Kidney epithelial cell (primary cell): ENCODE data around the gene NBEAL1. TPM values are rescaled to one million over a fixed set of nuclear protein-coding genes. Genes with fewer than 3 reads are reported as not detected.
"Not testable (repeated sequence)": the region's sequence is repeated elsewhere in the genome, so short reads cannot be mapped to it uniquely, and the experiment has no call there.

Experiments
- DNase-seq: peaks from one replicate; pipeline ENCODE4 v3.0.0-alpha.2; 2010; ENCODE audit warnings: low read depth
- H3K27me3 ChIP-seq: 2 replicates; pipeline ENCODE4 v1.6.0; 2011; ENCODE audit warnings: low read length; ENCODE audit not compliant: control insufficient read depth, insufficient read depth
- H3K36me3 ChIP-seq: 2 replicates; pipeline ENCODE4 v1.5.1; 2011; ENCODE audit warnings: low read length; ENCODE audit not compliant: control insufficient read depth, insufficient read depth
- H3K4me3 ChIP-seq: 2 replicates; pipeline ENCODE4 v1.5.1; 2011; ENCODE audit warnings: low read depth, mild to moderate bottlenecking, control low read depth, low read length
- total RNA-seq: library from RNA; depleted of rRNA; stranded (reverse); fragments of >200 nt; gene quantifications from 2 replicates; pipeline ENCODE4 v1.2.3, GENCODE V29; 2015
- TF ChIP-seq, protein P1 (sequence below): IDR thresholded peaks from 2 replicates; pipeline ENCODE4 v1.5.1; 2011; ENCODE audit warnings: mild to moderate bottlenecking, moderate library complexity, low read length, control low read depth, inconsistent platforms; ENCODE audit not compliant: insufficient read depth, poor library complexity, severe bottlenecking

The NBEAL1 gene
- total RNA-seq, 1 donor from 2014 or later = 16.0 TPM

DNA sequence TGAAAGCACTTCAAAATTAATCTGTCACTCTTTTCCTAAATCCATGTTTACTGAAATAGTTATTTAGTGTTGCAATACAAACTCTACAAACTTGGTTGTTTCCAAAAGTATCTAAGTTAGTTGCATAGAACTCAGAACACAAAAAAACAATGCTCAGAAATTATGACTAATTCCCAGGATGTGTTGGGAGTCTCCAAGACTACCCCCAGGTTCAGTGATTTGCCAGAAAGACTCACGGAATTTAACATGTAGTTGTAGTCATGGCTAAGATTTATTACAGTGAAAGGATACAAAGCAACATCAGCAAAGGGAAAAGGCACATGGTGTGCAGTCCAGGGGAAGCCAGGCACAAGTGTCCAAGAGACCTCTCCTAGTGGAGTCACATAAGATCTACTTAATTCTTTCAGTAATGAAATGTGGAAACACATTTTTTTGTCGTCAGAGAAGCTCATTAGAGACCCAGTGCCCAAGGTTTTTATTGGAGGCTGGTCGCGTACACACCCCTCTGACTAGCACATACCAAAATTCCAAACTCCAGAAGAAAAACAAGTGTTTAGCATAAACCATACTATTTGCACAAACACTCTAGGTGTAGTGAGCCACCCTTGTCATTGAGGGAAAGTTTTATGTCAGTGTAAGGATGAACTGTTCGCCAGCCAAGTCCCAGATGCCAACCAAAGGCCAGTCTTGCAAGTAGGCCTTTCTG lies 180.8 kb downstream of the NBEAL1 start:
- TF ChIP-seq, protein P1, sequence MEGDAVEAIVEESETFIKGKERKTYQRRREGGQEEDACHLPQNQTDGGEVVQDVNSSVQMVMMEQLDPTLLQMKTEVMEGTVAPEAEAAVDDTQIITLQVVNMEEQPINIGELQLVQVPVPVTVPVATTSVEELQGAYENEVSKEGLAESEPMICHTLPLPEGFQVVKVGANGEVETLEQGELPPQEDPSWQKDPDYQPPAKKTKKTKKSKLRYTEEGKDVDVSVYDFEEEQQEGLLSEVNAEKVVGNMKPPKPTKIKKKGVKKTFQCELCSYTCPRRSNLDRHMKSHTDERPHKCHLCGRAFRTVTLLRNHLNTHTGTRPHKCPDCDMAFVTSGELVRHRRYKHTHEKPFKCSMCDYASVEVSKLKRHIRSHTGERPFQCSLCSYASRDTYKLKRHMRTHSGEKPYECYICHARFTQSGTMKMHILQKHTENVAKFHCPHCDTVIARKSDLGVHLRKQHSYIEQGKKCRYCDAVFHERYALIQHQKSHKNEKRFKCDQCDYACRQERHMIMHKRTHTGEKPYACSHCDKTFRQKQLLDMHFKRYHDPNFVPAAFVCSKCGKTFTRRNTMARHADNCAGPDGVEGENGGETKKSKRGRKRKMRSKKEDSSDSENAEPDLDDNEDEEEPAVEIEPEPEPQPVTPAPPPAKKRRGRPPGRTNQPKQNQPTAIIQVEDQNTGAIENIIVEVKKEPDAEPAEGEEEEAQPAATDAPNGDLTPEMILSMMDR = no peak
- DNase-seq = no peak
- Histone ChIP-seq H3K27me3 (no peaks in the 10 kb centered on the region), H3K36me3 (peaks cover 1% of the 10 kb centered on the region), H3K4me3 (no peak overlapping the region)

DNA sequence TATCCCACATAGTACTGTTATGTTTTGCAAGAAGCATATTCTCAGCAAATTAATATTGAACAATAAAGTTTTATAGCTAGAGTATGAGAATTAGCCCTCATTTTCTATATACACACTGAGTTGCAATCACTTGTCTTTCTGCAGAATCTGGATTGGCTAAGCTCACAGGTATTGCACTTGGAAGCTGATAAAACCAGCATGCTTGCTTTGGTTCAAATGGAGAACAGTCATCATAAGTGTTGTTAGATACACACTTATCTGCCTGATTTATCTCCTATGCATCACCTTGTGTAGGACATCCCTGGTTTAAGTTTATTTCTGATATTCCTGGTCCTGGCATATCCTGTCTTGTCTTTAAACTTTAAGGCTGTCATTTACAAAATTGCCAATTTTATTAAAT lies 186.2 kb downstream of the NBEAL1 start:
- no peak for DNase-seq
- TF ChIP-seq, protein P1 = no peak
- Histone ChIP-seq H3K36me3 (no peaks in the 10 kb centered on the region), H3K27me3 (no peaks in the 10 kb centered on the region), H3K4me3 (no peak overlapping the region)

DNA sequence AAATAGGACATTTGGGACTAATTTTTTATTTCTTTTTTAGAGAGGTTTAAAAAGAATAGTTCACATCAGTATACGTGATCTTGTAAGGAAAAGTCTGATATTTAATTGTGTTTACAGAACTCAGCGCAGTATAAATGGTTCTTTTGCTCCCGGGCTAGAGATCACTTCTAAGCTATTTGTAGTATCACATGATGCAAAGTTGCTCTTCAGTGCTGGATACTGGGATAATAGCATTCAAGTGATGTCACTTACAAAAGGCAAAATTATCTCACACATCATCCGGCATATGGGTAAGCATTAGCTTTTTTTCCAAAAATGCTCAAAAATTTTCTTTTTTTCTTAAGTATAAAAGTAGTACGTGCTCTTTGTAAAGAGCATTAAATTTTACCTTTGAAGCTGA lies 186.8 kb downstream of the NBEAL1 start:
- no peaks in the 10 kb centered on the region for H3K36me3 ChIP-seq
- no peak for DNase-seq
- no peaks in the 10 kb centered on the region for H3K27me3 ChIP-seq
- no peak overlapping the region for H3K4me3 ChIP-seq
- TF ChIP-seq, protein P1 = no peak

DNA sequence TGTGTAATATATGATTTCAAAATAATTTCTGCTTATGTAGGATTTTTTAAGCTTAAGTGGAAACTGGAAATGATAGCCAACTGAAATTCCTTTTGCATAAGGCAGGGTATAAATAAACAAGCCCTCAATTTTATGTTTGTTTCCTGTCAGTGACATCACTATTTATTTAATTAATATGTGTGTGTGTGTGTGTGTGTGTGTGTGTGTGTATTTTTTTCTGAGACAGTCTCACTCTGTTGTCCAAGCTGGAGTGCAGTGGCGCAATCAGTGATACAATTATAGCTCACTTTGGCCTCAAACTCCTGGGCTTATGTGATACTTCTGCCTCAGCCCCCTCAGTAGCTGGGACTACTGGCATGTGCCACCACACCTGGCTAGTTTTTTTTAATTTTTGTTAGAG lies 194.9 kb downstream of the NBEAL1 start:
- H3K36me3 ChIP-seq = no peaks in the 10 kb centered on the region
- TF ChIP-seq, protein P1 = no peak
- H3K27me3 ChIP-seq = no peaks in the 10 kb centered on the region
- DNase-seq = no peak
- H3K4me3 ChIP-seq = no peak overlapping the region

DNA sequence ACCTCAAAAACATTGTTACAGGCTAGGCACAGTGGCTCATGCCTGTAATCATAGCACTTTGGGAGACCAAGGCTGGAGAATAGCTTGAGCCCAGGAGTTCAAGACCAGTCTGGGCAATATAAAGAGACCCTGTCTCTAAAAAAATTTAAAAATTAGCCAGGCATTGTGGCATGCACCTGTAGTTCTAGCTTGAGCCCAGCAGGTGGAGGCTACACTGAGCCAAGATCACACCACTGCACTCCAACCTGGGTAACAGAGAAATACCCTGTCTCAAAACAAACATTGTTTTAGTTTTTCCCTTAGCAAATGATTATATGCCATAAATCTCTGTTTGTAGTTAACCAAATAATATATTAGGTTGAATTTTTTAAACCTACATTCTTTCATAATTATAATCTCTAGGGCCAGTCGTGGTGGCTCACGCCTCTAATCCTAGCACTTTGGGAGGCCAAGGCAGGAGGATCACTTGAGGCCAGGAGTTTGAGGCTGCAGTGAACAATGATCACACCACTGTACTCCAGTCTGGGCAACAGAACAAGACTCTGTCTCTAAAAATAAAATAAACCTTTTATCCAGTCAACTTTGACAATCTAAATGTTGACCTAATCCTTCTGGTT lies 210.9 kb downstream of the NBEAL1 start:
- DNase-seq = no peak
- TF ChIP-seq, protein P1 = peak; percentile 75
- no peak overlapping the region for H3K4me3 ChIP-seq
- no peaks in the 10 kb centered on the region for H3K27me3 ChIP-seq
- no peaks in the 10 kb centered on the region for H3K36me3 ChIP-seq

DNA sequence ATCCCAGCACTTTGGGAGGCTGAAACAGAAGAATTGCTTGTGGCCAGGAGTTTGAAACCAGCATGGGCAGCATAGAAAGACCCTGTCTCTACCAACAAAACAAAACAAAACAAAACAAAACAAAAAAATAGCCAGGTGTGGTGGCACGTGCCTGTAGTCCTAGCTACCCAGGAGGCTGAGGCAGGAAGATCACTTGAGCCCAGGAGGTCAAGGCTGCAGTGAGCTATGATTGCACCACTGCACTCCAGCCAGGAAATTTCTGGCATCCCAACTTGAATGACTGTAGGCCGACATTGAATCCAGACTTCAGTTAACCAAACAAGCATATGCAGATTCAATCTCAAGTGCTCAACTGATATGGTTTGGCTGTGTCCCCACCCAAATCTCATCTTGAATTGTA lies 215.0 kb downstream of the NBEAL1 start:
- not testable (repeated sequence) for H3K27me3 ChIP-seq, DNase-seq, H3K36me3 ChIP-seq, H3K4me3 ChIP-seq
